GM03348 (cell line): ENCODE measurements around the gene LYPD5.
"Not testable (repeated sequence)": the region's sequence is repeated elsewhere in the genome, so short reads cannot be mapped to it uniquely, and the experiment has no call there.

Source experiments
- DNase-seq: peaks from one replicate; pipeline ENCODE4 v3.0.0; 2012; ENCODE audit warnings: low spot score

Gene LYPD5

DNA sequence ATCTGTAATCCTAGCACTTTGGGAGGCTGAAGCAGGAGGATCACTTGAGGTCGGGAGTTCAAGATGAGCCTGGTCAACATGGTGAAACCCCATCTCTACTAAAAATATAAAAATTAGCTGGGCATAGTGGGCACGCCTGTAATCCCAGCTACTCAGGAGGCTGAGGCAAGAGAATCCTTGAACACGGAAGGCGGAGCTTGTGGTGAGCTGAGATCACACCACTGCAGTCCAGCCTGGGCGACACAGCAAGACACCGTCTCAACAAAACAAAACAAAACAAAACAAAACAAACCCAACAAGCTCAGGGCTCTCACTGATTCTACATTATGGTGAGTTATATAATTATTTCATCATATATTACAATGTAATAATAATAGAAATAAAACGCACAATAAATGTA lies 4.2 kb upstream of the LYPD5 start:
- not testable (repeated sequence) for DNase-seq

DNA sequence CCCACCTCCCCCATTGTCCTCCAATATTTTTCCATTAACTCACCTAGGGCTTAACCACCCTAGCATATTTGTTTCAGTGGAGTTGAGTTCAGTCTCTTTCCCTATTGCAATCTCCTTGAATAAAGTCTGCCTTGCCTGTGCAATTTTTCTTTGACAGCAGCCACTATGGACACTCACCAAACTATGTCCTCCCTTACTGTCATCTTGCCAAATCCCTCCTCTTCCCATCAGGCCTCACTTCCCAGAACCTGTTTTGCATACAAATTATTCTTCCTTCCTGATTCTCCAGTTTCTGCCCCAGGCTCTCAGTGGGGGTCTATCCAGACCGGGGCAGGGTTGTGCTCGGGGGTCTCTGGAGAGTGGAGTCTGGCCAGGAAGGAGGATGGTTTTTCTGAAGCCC lies 2.2 kb upstream of the LYPD5 start:
- DNase-seq = no peak

DNA sequence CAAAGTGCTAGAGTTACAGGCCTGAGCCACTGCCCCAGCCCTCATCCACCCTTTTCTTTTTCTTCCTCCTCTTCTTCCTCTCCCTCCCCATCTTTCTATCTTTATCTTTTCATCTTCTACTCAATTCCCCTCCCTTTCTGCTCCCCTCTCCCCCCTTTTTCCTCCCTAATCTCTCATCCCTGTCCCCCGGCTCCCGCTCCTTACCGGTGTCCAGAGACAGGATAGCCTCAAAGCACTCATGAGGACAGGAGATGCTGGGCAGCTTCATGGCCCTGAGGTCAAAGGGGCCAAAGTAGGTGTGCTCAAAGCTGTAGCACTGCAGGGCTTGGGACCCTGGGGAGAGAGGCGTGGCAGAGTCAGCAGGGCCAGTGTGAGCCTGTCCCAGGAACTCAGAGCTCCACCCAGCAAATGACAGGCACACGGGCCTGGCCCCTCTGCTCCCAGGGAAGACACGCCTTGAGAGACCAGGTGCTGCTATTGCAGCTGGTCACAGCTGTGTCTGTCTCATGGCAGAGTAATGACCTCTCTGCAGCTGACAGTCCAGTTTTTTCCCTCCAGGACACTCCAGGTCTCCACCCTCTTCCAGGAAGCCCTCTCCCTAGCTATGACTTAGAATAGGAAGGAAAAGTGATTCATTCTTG lies 2.6 kb downstream of the LYPD5 start:
- DNase-seq = no peak

DNA sequence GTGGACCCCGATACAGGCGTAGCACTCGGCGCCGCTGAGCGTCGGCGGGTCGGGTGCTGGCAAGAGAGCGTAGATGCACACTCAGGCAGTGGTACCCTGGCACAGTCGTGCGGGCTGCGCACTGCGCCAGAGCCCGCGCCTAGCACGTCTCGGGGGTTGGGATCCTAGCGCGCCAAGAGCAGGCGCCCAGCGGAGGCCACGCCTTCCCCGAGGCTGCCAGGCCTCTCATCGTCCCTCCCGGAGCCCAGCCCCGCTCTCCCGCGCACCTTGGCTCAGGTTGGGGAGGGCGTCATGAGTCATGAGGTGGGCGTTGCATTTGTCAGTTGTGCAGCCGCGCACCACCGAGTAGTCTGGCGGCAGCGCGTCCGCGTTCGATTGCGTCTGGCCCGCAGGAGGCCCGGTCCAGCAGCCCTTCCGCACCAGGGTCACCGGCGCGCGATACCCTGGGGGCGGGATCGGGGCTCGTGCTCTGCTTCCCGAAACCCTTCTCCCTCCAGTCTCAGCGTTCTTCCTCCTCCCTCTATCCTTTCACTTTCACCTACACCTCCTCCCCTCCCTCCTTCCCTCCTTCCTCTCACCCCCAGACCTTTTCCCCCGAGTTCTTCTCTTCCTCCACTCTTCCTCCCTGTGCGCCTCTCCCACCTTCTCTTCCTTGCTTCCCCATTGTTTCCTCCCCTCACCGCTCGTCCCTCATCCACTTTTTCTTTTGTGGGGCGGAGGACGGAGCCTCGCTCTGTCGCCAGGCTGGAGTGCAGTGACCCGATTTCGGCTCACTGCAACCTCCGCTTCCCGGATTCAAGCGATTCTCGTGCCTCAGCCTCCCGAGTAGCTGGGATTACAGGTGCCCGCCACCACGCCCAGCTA lies 3.5 kb downstream of the LYPD5 start:
- peak; percentile 41 for DNase-seq

DNA sequence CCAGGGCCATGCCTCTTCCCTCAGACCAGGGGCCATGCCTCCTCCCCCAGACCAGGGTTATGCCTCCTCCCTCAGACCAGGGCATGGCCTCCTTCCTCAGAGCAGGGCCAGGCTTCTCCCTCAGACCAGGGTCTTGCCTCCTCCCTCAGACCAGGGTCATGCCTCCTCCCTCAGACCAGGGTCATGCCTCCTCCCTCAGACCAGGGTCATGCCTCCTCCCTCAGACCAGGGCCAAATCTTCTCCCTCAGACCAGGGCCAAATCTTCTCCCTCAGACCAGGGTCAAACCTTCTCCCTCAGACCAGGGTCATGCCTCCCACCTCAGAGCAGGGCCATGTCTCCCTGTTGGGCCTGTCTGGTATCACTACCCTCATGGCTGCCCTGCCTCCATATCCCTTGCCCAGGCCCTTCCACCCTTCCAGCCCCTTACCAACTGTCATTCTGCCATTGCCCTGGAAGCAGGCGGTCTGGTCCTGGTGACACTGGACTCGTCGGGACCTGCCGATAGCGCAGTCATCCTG lies 4.2 kb downstream of the LYPD5 start:
- no peak for DNase-seq

DNA sequence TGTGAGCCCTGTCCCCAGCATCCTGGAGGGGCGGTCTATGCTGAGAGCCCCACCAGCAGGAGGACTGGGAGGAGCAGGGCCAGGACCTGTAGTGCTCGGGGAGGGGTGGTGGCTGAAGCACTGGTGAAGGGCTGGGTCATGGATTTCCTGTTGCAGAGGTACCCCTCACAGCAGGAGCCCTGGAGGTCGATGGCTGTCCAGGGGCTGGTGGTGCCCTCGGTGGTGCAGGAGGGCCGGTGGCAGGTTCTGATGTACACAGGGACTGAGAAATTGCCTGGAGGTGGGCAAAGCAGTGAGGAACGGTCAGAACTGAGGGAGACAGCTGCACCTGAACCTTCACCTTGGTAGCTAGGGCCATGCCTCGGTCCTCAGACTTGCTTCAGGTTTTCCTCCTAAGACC lies 4.7 kb downstream of the LYPD5 start:
- no peak for DNase-seq

DNA sequence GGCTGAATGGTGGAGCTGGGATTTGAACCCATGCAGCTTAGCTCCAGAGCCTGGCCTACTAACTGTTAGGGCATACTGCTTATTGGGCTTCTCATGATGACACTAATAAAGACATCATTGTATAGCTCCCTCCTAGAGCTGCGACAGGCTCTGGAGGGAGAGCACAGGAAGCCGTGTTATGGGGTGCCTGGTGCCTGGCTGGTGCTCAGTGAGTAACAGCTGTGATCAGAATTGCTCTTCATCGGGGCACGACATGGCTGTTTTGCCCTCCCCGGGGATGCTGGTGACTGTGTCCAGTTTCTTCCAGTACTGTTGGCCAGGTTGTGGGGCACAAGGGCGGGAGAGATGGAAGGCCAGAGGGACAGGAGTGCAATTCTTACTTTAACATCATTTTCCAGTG lies 5.1 kb downstream of the LYPD5 start:
- no peak for DNase-seq

DNA sequence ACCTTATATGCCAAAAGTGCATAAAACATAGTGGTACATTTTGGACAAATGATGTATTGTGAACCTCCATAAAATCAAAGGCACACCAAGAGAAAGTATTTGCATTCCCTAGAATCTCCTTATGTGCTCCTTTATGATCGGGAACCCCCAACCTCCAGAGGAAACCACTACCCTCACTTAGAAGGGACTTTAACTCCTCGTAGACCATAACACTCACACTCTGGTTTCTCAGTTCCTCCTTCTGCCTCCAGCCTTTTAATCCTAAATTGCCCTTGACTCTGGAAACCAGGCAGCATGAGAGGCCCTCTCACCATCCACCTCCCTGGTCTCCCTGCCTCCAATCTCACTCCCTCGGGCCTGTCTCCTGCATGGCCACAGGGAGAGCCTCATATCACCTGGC lies 11.7 kb downstream of the LYPD5 start:
- DNase-seq = no peak

DNA sequence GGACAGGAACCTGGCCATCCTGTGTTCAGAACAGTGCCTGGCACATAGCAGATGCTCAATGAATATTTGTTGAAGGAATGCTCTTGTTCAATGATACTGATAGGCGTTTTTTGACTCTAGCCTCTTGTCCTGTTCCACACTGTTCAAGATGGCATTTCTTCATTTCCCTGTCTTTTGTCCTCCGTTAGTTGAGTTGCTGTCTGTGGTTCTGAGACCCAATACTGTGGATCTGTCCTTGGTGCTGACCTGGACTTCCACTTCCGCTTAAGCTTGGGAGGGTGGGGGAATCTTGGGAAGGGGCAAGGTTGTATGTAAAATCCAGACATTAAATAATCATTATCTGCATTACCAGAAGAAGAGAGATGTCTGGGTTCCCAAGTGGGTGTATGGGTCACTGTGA lies 13.2 kb downstream of the LYPD5 start:
- peak; percentile 44 for DNase-seq

DNA sequence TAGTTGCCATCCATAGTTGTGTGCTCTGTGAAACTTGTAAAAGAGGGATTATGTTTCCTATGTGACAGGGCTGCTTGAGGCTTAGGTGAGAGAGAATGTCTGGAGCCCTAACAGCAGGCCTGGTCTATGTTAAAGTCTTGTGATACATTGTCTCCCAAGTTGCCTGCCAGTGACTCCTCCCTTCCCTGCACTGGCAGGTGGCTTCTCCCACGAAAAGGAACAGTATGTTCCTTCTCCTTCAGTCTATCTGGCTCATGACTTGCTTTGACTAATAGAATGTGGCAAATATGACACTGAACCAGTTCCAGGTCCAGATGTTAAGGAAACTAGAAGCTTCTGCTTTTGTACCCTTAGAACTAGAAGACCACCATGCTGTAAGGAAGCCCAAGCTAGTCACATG lies 15.6 kb downstream of the LYPD5 start:
- DNase-seq = no peak

DNA sequence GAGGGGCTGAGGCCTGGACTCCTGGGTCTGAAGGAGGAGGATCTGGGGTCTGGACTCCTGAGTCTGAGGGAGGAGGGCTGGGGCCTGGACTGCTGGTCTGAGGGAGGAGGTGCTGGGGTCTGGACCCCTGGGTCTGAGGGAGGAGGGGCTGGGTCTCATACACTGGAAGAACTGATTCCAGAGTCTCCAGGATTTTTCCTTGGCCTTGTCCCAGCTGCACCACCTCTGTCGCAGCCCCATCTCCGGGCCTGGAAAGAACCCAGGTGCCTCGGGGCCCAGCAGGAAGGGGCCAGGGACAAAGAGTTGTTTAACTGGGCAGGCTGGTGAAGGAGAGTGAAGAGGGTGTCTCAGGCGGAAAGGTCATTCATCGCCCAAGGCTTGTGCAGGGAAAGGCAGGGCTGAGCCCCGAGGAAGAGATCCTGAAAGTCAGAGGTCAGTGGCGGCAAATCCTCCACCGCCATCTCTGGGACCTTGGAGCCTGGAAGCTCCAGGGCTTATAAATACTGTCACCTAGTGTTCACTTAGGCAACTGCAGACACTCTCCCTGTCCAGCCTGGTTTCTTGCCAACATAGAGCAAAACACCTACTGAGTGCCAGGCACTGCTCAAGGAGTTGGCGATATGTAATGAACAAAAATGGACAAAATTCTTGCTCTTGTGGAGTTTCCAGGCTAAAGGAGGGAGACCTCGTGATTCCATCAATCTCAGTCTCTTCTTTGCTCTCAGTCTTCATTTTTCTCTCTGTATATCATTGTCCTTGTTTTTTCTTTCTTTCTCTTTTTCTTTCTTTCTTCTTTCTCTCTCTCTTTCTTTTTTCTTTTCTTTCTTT lies 17.1 kb downstream of the LYPD5 start:
- peak; percentile 74 for DNase-seq

DNA sequence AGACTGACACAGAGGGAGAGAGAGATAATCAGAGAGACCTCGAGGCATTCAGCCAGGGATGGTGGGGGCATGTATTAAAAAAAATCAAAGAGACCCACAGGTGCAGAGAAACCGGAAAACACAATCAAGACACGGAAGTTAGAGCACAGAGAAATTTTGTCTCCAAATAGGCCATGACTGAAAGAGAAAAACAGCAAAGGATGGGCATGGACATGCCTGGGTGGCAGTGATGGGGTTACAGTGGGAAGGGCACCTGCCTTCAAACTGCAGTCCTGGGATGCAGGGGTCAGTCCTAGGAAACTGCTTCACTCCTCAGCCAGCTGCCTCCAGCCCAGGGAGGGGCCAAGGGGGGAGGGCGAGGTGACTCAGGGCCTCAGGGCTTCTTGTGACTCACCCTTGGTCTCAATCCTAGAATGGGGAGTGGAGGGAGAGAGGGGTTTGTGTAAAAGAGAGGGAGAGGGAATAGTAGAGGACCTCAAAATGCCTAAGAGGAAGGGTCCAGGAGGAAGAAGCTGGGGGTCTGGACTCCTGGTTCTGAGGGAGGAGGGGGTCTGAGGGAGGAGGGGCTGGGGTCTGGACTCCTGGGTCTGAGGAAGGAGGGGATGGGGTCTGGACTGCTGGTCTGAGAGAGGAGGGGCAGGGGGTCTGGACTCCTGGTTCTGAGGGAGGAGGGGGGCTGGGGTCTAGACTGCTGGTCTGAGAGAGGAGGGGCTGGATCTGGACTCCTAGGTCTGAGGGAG lies 17.8 kb downstream of the LYPD5 start:
- DNase-seq = peak; percentile 89

DNA sequence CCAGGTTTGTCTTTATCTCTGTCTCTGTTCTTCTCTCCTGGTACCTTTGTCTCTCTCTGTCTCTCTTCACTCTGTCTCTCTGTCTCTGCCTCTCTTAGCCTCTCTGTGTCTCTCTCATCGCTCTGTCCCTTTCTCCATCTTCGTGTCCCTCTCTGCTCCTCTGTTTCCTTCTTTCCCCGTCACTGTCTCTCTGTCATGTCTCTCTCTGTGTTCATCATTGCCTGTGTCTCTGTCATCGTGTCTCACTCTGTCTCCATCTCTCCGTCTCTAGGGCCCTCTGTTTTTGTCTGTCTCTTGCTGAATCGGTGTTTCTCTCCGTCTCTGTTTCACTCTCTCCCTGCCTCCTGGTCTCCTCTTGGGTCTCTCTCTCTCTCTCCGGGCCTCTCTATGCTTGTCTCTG lies 18.6 kb downstream of the LYPD5 start:
- no peak for DNase-seq

DNA sequence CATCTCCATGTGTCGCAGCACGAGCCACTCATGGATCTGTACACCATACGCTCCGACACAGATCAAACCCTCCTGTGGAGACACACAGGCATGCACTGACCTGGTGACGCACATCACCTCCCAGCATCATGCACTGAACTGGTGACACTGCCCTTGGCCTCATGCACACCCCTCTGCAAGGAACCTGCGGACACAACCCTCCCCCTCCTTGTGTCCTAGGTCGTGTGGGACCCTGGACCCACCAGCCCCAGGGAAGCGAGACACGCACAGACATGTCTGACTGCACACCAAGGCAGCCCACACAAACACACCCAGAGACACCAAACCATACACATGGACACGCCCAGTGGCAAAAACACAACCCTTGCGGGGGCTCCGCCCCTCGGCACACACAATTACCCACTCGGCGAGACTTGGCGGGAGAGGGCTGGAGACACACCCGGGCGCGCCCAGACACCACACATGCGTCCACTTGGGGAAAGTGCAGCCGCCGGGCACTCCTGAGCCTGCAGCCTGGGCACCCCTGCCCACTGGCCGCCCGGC lies 19.5 kb downstream of the LYPD5 start:
- no peak for DNase-seq

DNA sequence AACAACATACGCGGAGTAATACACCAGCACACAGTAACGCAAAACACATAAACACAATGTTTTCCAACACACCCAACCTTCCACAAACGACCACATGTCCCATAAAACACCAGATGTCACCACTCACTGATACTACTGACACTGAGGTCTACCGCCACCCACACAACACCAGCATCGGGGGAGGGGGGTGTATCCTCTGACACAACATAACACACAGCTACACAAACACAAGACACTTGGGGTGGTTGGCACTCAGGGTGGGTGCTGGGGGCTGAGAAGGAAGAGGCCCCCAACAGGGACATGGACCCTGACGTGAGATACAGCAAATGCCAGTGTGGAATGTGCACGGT lies 20.0 kb downstream of the LYPD5 start:
- DNase-seq = no peak

DNA sequence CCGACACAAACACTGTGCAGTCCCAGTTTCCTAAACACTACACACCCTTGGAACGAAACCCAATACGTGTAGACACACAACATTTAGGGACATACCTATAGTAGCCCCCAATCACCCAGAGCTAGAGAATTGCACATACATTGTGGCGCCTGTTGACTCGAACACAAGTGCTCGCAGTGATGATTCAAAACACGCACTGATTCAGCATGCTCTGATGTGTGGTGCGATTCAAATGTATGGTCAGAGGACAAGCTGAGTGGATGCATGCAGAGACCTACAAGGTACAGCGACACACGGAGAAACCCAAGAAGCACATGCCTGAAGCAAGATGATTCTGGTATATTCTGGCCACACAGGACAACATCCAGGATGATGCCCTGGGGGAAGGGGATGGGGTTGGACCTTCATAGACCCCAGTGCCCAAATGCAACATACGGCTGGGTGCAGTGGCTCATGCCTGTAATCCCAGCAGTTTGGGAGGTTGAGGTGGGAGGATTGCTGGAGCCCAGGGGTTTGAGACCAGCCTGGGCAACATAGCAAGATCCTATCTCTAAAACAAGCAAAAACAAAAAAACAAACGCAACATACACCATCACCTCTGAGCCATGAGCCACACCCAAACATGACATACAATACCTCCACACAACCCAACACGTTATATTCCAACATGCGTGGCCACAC lies 20.5 kb downstream of the LYPD5 start:
- DNase-seq = no peak

DNA sequence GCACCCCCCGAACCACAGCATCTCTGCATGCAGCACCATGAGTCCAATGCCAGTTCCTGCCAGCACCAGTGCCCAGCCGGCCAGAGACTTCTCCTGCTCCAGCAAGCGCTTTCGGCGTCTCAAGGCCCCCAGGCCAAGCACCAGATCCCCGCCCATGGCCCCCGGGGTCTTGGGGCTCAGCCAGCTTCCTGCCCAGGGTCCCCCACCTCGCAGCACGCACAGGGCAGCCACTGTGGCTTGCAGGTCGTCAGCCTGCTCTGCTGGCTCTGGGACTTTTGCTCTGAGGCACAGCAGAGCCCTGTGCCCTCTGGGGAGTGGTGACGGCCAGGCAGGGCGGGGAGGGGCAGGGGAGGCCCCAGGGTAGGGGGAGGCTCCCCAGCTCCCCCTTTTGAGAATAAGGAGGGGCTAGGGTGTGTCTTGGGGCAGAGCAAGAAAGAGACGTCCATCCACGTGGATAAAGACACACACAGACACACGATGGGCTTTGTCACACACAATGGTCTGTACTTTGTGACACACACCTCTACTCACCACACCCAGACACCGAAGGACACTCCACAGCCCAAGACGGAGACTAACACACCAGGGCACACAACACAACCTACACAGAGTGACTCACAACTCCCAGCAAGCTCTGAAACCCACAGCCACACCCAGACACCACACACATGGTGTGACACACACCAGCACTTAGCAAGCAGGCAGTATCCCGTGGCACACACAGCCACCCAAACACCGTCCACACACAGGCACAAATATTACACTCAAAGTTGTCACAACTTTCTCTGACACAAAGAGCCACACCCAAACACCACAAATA lies 21.3 kb downstream of the LYPD5 start, which contains the start of gene KCNN4:
Gene KCNN4 (minus strand): TSS at position 268 of the 820 bp plus-strand sequence. CDS start 112 bp downstream, at position 156.
- DNase-seq = peak; percentile 28

DNA sequence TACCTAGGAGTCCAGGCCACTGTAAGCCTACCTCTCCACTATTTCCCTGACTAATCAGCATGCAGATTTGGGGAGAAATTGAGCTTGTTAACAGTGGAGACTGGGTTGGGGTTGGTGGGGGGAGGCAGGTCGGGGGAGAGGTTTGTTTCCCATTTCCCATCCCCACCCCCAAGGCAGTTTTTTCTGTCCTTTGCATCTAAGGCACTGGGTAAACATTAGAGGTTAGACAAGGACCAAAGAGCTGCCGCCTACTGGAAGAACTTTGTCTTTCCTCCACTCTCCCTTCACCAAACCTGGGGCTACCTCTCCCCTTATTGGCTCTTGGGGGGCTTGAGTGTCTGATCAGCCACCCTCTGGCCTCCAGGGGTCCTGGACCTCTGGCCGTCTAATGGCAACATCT lies 22.4 kb downstream of the LYPD5 start:
- no peak for DNase-seq

DNA sequence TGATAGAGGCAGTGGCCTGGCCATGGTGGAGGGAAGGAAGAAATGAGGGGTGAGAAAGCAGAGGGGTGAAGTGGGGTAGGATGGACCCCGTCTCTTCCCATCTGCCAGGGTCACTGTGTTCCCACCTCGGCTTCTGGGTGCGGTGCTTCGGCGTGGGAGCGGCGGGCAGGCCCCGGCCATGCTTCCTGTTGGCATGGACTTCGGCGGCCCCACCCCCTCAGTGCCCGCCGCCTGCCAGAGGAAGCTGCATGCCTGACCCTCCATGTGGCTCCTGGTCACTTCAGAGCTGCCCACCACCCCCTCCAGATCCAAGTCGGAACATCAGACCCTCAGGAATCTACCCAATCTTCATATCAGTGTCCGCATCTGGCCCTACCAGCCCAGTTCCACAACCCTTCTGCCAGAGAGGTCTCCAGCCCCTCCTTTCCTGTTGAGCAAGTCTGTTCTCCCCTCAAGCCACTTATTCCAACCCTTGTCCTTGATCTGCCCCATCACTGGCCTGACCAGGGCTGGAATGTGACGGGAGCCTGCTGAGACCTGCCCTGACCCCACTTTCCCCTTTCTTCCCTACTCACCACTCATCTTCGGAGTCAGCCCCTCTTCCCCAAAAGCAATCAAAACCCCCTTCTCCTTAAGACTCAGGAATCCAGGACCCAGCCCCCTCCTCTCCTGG lies 23.0 kb downstream of the LYPD5 start:
- DNase-seq = no peak

DNA sequence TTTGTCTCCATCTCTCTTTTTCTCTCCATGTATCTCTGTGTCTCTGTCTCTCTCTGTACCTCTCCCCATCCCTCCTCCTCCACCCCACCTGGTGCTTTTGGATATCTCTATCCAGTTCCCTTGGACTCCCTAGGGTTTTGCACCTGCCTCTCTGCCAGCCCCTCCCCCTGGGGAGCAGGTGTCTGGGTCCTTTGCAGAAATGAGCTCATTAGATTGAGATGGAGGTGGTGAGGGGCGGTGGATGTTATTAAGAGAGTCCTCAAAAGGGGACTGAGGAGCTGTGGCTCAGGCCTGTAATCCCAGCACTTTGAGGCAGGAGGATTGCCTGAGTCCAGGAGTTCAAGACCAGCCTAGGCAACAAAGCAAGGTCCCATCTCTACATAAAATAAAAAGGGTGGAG lies 23.6 kb downstream of the LYPD5 start:
- DNase-seq = no peak
